Measurements from ENCODE around the gene TYW1.
"Not testable (repeated sequence)": the region's sequence is repeated elsewhere in the genome, so short reads cannot be mapped to it uniquely, and the experiment has no call there.

- TF ChIP-seq POLR2A, CTCF (IDR thresholded peaks at IDR 0.05): not testable (repeated sequence)
Measured at GRCh38 chr7:67184912-67185659, 188.5 kb downstream of the TYW1 start.

Data from prostate gland (tissue), 2 donors.